ENCODE data around the gene CAPN3. TPM values are rescaled to one million over a fixed set of nuclear protein-coding genes. Genes with fewer than 3 reads are reported as not detected.

CAPN3 gene
- total and polyA plus RNA-seq, 2 experiments from 2014 or later, result 0.84 to 1.1 TPM

DNA sequence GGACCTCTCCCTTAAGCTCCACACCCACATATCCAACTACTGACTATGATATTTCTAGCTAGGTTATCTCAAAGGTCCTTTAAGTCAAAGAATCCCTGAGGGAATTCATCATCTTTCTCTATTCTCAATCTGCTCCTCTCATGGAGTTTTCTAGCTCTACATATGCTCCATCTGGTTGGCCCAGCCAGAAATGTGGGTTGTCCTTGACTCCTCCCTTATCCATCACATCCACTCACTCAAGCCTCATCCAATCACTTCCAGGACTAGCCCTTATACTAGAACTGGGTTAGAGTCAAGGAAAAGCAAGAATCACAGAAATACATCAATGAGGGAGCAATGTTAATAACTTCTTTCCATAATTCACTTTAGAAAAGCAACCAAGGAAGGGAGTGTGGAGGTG, 86.2 kb downstream of the CAPN3 start:
- Histone ChIP-seq H3K4me1 (ENCODE audit: insufficient read depth) (no peaks in the 10 kb centered on the region), H3K4me2 (no peak overlapping the region), H3K4me3 (no peak overlapping the region), H3K27me3 (ENCODE audit: insufficient read depth) (no peaks in the 10 kb centered on the region), H3K36me3 (ENCODE audit: insufficient read depth) (0 out of 2 replicates have a peak, but pooled peaks cover 5% of the 10 kb centered on the region), H3K9me2 (ENCODE audit: insufficient read depth) (no peaks in the 10 kb centered on the region), H3K27ac (ENCODE audit: low read depth) (no peak overlapping the region), H2AFZ (no peak overlapping the region), H3F3A (replicated peaks; ENCODE audit: low read depth) (no peaks in the 10 kb centered on the region), H3K79me2 (replicated peaks; ENCODE audit: insufficient read depth) (no peaks in the 10 kb centered on the region), H4K20me1 (replicated peaks; ENCODE audit: insufficient read depth) (0 out of 2 replicates have a peak, but pooled peaks cover 2% of the 10 kb centered on the region)
- Mint-ChIP-seq H3K36me3 (ENCODE audit: low read depth) (peaks cover 31% of the 10 kb centered on the region), H3K9me3 (no peaks in the 10 kb centered on the region), H3K27me3 (ENCODE audit: insufficient read depth, low read depth, poor library complexity) (peaks cover 5% of the 10 kb centered on the region), H3K4me1 (no peaks in the 10 kb centered on the region), H3K27ac (no peak overlapping the region), H3K4me3 (no peak overlapping the region)
- TF ChIP-seq, protein P1, sequence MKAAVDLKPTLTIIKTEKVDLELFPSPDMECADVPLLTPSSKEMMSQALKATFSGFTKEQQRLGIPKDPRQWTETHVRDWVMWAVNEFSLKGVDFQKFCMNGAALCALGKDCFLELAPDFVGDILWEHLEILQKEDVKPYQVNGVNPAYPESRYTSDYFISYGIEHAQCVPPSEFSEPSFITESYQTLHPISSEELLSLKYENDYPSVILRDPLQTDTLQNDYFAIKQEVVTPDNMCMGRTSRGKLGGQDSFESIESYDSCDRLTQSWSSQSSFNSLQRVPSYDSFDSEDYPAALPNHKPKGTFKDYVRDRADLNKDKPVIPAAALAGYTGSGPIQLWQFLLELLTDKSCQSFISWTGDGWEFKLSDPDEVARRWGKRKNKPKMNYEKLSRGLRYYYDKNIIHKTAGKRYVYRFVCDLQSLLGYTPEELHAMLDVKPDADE (IDR thresholded peaks at IDR 0.05), result no peak
- no peak for TF ChIP-seq ZNF331 (CRISPR knock-in tag; IDR thresholded peaks at IDR 0.05; ENCODE audit: low read depth)
- TF ChIP-seq EZH2phosphoT487 (IDR thresholded peaks at IDR 0.05; ENCODE audit: unreplicated experiment), result no peak
- TF ChIP-seq JUNB (IDR thresholded peaks at IDR 0.05; ENCODE audit: unreplicated experiment), result no peak
- no peak for TF ChIP-seq STAT1 (IDR thresholded peaks at IDR 0.05; ENCODE audit: unreplicated experiment)
- TF ChIP-seq EZH2 (IDR thresholded peaks at IDR 0.05; ENCODE audit: low read depth, unreplicated experiment), result no peak
- TF ChIP-seq POLR2AphosphoS5 (IDR thresholded peaks at IDR 0.05; ENCODE audit: low read depth), result no peak
- TF ChIP-seq NANOG (IDR thresholded peaks at IDR 0.05; ENCODE audit: borderline replicate concordance), result no peak
- TF ChIP-seq, protein P2, sequence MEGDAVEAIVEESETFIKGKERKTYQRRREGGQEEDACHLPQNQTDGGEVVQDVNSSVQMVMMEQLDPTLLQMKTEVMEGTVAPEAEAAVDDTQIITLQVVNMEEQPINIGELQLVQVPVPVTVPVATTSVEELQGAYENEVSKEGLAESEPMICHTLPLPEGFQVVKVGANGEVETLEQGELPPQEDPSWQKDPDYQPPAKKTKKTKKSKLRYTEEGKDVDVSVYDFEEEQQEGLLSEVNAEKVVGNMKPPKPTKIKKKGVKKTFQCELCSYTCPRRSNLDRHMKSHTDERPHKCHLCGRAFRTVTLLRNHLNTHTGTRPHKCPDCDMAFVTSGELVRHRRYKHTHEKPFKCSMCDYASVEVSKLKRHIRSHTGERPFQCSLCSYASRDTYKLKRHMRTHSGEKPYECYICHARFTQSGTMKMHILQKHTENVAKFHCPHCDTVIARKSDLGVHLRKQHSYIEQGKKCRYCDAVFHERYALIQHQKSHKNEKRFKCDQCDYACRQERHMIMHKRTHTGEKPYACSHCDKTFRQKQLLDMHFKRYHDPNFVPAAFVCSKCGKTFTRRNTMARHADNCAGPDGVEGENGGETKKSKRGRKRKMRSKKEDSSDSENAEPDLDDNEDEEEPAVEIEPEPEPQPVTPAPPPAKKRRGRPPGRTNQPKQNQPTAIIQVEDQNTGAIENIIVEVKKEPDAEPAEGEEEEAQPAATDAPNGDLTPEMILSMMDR (conservative IDR thresholded peaks at IDR 0.05; ENCODE audit: low read depth in 2 of 2), result no peak
- TF ChIP-seq, protein P3, sequence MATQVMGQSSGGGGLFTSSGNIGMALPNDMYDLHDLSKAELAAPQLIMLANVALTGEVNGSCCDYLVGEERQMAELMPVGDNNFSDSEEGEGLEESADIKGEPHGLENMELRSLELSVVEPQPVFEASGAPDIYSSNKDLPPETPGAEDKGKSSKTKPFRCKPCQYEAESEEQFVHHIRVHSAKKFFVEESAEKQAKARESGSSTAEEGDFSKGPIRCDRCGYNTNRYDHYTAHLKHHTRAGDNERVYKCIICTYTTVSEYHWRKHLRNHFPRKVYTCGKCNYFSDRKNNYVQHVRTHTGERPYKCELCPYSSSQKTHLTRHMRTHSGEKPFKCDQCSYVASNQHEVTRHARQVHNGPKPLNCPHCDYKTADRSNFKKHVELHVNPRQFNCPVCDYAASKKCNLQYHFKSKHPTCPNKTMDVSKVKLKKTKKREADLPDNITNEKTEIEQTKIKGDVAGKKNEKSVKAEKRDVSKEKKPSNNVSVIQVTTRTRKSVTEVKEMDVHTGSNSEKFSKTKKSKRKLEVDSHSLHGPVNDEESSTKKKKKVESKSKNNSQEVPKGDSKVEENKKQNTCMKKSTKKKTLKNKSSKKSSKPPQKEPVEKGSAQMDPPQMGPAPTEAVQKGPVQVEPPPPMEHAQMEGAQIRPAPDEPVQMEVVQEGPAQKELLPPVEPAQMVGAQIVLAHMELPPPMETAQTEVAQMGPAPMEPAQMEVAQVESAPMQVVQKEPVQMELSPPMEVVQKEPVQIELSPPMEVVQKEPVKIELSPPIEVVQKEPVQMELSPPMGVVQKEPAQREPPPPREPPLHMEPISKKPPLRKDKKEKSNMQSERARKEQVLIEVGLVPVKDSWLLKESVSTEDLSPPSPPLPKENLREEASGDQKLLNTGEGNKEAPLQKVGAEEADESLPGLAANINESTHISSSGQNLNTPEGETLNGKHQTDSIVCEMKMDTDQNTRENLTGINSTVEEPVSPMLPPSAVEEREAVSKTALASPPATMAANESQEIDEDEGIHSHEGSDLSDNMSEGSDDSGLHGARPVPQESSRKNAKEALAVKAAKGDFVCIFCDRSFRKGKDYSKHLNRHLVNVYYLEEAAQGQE (IDR thresholded peaks at IDR 0.05; ENCODE audit: unreplicated experiment), result no peak
- no peak for TF ChIP-seq CREB1 (CRISPR knock-in tag; IDR thresholded peaks at IDR 0.05; ENCODE audit: low read depth)
- TF ChIP-seq, protein P4, sequence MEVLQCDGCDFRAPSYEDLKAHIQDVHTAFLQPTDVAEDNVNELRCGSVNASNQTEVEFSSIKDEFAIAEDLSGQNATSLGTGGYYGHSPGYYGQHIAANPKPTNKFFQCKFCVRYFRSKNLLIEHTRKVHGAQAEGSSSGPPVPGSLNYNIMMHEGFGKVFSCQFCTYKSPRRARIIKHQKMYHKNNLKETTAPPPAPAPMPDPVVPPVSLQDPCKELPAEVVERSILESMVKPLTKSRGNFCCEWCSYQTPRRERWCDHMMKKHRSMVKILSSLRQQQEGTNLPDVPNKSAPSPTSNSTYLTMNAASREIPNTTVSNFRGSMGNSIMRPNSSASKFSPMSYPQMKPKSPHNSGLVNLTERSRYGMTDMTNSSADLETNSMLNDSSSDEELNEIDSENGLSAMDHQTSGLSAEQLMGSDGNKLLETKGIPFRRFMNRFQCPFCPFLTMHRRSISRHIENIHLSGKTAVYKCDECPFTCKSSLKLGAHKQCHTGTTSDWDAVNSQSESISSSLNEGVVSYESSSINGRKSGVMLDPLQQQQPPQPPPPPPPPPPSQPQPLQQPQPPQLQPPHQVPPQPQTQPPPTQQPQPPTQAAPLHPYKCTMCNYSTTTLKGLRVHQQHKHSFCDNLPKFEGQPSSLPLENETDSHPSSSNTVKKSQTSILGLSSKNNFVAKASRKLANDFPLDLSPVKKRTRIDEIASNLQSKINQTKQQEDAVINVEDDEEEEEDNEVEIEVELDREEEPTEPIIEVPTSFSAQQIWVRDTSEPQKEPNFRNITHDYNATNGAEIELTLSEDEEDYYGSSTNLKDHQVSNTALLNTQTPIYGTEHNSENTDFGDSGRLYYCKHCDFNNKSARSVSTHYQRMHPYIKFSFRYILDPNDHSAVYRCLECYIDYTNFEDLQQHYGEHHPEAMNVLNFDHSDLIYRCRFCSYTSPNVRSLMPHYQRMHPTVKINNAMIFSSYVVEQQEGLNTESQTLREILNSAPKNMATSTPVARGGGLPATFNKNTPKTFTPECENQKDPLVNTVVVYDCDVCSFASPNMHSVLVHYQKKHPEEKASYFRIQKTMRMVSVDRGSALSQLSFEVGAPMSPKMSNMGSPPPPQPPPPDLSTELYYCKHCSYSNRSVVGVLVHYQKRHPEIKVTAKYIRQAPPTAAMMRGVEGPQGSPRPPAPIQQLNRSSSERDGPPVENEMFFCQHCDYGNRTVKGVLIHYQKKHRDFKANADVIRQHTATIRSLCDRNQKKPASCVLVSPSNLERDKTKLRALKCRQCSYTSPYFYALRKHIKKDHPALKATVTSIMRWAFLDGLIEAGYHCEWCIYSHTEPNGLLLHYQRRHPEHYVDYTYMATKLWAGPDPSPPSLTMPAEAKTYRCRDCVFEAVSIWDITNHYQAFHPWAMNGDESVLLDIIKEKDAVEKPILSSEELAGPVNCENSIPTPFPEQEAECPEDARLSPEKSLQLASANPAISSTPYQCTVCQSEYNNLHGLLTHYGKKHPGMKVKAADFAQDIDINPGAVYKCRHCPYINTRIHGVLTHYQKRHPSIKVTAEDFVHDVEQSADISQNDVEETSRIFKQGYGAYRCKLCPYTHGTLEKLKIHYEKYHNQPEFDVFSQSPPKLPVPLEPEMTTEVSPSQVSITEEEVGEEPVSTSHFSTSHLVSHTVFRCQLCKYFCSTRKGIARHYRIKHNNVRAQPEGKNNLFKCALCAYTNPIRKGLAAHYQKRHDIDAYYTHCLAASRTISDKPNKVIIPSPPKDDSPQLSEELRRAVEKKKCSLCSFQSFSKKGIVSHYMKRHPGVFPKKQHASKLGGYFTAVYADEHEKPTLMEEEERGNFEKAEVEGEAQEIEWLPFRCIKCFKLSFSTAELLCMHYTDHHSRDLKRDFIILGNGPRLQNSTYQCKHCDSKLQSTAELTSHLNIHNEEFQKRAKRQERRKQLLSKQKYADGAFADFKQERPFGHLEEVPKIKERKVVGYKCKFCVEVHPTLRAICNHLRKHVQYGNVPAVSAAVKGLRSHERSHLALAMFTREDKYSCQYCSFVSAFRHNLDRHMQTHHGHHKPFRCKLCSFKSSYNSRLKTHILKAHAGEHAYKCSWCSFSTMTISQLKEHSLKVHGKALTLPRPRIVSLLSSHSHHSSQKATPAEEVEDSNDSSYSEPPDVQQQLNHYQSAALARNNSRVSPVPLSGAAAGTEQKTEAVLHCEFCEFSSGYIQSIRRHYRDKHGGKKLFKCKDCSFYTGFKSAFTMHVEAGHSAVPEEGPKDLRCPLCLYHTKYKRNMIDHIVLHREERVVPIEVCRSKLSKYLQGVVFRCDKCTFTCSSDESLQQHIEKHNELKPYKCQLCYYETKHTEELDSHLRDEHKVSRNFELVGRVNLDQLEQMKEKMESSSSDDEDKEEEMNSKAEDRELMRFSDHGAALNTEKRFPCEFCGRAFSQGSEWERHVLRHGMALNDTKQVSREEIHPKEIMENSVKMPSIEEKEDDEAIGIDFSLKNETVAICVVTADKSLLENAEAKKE (CRISPR knock-in tag; IDR thresholded peaks at IDR 0.05), result no peak
- TF ChIP-seq ZNF114 (CRISPR knock-in tag; IDR thresholded peaks at IDR 0.05), result no peak
- ATAC-seq (no peak), DNase-seq (ENCODE audit: low spot score) (no peak)

Measured in GM23338 (cell line).